ENCODE data around the gene FGD2.
A peak's percentile ranks its signal among the peaks of the same experiment; 100 is the strongest.

The FGD2 gene

DNA sequence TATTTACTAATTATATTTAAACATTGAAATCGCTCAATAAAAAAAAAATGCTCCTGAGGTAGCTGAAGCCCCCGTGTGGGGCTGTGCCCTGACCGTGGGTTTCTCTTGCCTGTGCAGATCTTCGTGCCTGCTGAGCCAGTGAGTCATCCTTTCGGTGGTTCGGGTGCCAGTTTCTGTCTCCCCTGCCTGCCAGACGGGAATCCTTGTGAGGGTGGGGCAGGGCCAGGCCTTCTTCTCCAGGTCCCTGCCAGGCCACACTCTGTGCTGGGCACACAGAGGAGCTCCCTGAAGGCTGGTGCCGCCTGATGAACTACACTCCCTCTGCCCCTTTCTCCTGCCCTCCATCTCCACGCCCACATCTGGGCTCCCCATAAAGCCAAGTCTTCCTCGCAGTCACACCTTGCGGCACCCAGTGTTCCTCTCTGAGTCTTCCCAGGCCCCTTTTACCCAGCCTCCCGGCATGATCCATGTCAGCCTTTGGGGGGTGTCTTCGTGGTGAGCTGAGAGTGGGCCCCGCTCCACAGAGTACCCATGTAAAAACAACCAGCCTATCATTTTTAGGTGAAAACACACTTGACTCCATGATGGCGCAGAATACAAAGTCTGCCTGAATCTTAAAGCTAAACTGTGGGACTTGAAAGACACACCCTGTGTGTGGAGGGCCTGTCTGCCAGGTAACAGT is 19.3 kb downstream of the FGD2 start:
- TF ChIP-seq BACH2 (CRISPR knock-in tag; IDR thresholded peaks at IDR 0.05; ENCODE audit: borderline replicate concordance) = no peak
- no peak for TF ChIP-seq RARB (CRISPR knock-in tag; IDR thresholded peaks at IDR 0.05)
- TF ChIP-seq GLIS3 (CRISPR knock-in tag; IDR thresholded peaks at IDR 0.05) = no peak
- TF ChIP-seq ZNF8 (CRISPR knock-in tag; IDR thresholded peaks at IDR 0.05) = no peak
- TF ChIP-seq OSR1 (CRISPR knock-in tag; IDR thresholded peaks at IDR 0.05) = no peak
- TF ChIP-seq PPARA (CRISPR knock-in tag; IDR thresholded peaks at IDR 0.05; ENCODE audit: borderline replicate concordance) = no peak
- TF ChIP-seq ZFP30 (CRISPR knock-in tag; IDR thresholded peaks at IDR 0.05) = no peak
- no peak for TF ChIP-seq ZNF70 (CRISPR knock-in tag; IDR thresholded peaks at IDR 0.05)
- TF ChIP-seq, protein P1, sequence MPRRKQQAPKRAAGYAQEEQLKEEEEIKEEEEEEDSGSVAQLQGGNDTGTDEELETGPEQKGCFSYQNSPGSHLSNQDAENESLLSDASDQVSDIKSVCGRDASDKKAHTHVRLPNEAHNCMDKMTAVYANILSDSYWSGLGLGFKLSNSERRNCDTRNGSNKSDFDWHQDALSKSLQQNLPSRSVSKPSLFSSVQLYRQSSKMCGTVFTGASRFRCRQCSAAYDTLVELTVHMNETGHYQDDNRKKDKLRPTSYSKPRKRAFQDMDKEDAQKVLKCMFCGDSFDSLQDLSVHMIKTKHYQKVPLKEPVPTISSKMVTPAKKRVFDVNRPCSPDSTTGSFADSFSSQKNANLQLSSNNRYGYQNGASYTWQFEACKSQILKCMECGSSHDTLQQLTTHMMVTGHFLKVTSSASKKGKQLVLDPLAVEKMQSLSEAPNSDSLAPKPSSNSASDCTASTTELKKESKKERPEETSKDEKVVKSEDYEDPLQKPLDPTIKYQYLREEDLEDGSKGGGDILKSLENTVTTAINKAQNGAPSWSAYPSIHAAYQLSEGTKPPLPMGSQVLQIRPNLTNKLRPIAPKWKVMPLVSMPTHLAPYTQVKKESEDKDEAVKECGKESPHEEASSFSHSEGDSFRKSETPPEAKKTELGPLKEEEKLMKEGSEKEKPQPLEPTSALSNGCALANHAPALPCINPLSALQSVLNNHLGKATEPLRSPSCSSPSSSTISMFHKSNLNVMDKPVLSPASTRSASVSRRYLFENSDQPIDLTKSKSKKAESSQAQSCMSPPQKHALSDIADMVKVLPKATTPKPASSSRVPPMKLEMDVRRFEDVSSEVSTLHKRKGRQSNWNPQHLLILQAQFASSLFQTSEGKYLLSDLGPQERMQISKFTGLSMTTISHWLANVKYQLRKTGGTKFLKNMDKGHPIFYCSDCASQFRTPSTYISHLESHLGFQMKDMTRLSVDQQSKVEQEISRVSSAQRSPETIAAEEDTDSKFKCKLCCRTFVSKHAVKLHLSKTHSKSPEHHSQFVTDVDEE (CRISPR knock-in tag; IDR thresholded peaks at IDR 0.05) = no peak
- TF ChIP-seq, protein P2, sequence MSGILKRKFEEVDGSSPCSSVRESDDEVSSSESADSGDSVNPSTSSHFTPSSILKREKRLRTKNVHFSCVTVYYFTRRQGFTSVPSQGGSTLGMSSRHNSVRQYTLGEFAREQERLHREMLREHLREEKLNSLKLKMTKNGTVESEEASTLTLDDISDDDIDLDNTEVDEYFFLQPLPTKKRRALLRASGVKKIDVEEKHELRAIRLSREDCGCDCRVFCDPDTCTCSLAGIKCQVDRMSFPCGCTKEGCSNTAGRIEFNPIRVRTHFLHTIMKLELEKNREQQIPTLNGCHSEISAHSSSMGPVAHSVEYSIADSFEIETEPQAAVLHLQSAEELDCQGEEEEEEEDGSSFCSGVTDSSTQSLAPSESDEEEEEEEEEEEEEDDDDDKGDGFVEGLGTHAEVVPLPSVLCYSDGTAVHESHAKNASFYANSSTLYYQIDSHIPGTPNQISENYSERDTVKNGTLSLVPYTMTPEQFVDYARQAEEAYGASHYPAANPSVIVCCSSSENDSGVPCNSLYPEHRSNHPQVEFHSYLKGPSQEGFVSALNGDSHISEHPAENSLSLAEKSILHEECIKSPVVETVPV (CRISPR knock-in tag; IDR thresholded peaks at IDR 0.05) = no peak
- TF ChIP-seq ZC3H10 (CRISPR knock-in tag; IDR thresholded peaks at IDR 0.05) = no peak
- no peak for TF ChIP-seq TOX (CRISPR knock-in tag; IDR thresholded peaks at IDR 0.05; ENCODE audit: borderline replicate concordance)
- TF ChIP-seq, protein P3, sequence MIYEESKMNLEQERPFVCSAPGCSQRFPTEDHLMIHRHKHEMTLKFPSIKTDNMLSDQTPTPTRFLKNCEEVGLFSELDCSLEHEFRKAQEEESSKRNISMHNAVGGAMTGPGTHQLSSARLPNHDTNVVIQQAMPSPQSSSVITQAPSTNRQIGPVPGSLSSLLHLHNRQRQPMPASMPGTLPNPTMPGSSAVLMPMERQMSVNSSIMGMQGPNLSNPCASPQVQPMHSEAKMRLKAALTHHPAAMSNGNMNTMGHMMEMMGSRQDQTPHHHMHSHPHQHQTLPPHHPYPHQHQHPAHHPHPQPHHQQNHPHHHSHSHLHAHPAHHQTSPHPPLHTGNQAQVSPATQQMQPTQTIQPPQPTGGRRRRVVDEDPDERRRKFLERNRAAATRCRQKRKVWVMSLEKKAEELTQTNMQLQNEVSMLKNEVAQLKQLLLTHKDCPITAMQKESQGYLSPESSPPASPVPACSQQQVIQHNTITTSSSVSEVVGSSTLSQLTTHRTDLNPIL (CRISPR knock-in tag; IDR thresholded peaks at IDR 0.05; ENCODE audit: low read depth) = no peak
- TF ChIP-seq TCF4 (CRISPR knock-in tag; IDR thresholded peaks at IDR 0.05; ENCODE audit: borderline replicate concordance) = no peak
- no peak for TF ChIP-seq ISL1 (CRISPR knock-in tag; IDR thresholded peaks at IDR 0.05)
- TF ChIP-seq, protein P4, sequence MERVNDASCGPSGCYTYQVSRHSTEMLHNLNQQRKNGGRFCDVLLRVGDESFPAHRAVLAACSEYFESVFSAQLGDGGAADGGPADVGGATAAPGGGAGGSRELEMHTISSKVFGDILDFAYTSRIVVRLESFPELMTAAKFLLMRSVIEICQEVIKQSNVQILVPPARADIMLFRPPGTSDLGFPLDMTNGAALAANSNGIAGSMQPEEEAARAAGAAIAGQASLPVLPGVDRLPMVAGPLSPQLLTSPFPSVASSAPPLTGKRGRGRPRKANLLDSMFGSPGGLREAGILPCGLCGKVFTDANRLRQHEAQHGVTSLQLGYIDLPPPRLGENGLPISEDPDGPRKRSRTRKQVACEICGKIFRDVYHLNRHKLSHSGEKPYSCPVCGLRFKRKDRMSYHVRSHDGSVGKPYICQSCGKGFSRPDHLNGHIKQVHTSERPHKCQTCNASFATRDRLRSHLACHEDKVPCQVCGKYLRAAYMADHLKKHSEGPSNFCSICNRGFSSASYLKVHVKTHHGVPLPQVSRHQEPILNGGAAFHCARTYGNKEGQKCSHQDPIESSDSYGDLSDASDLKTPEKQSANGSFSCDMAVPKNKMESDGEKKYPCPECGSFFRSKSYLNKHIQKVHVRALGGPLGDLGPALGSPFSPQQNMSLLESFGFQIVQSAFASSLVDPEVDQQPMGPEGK (CRISPR knock-in tag; IDR thresholded peaks at IDR 0.05; ENCODE audit: borderline replicate concordance) = no peak
- TF ChIP-seq ZNF565 (CRISPR knock-in tag; conservative IDR thresholded peaks at IDR 0.05; ENCODE audit: low read depth) = no peak
- TF ChIP-seq ZFP3 (CRISPR knock-in tag; IDR thresholded peaks at IDR 0.05) = no peak
- no peak for TF ChIP-seq ARNTL (CRISPR knock-in tag; IDR thresholded peaks at IDR 0.05; ENCODE audit: borderline replicate concordance, low read depth)
- no peak for TF ChIP-seq CSDC2 (CRISPR knock-in tag; IDR thresholded peaks at IDR 0.05)
- ATAC-seq = peak; percentile 76

DNA sequence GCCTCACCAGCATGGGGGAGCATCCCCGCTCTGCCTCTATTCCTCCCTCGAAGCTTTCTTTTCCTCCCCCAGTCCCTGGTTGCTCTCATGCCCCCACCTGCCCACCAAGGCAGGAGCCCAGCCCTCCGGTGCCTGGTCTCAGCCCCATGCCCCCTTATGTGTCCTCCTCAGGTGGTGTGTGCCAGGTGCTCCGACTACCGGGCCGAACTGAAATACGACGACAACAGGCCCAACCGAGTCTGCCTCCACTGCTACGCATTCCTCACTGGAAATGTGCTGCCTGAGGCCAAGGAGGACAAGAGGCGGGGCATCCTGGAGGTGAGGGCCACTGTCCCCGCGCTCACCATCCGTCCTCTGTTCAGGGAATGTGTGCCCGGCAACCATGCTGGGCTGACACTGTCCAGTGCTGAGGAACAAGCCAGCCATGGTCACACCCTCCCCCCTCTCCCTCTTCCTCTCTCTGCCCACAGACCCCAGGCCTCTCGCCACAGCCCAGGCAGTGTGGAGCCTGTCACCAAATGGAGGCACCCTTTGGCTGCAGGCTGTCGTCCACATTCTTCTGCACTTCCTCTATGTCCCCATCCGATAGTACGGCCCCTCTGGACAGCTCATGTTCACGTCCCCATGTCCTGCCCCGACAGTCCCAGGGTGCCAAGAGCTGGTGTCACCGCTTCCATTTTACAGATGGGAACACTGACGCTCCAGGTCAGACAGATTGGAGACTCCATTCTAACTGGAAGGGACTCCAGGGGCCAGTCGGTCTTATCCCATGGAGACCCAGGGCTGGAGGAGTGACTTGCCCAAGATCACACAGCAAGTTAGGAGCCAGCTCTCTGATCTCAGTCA is 20.4 kb downstream of the FGD2 start:
- no peak for TF ChIP-seq OSR1 (CRISPR knock-in tag; IDR thresholded peaks at IDR 0.05)
- no peak for TF ChIP-seq ZFP30 (CRISPR knock-in tag; IDR thresholded peaks at IDR 0.05)
- TF ChIP-seq ZNF565 (CRISPR knock-in tag; conservative IDR thresholded peaks at IDR 0.05; ENCODE audit: low read depth) = no peak
- TF ChIP-seq ZFP3 (CRISPR knock-in tag; IDR thresholded peaks at IDR 0.05) = no peak
- no peak for TF ChIP-seq RARB (CRISPR knock-in tag; IDR thresholded peaks at IDR 0.05)
- TF ChIP-seq GLIS3 (CRISPR knock-in tag; IDR thresholded peaks at IDR 0.05) = no peak
- no peak for TF ChIP-seq SNAI2 (CRISPR knock-in tag; IDR thresholded peaks at IDR 0.05)
- TF ChIP-seq, protein P3 (CRISPR knock-in tag; IDR thresholded peaks at IDR 0.05; ENCODE audit: low read depth) = no peak
- TF ChIP-seq, protein P4 (CRISPR knock-in tag; IDR thresholded peaks at IDR 0.05; ENCODE audit: borderline replicate concordance) = no peak
- no peak for ATAC-seq
